GM21576 (cell line): ENCODE results near the gene PDSS2.
"Not testable (repeated sequence)": the region's sequence is repeated elsewhere in the genome, so short reads cannot be mapped to it uniquely, and the experiment has no call there.

Experiments
- ATAC-seq: cut with Tn5 transposase; IDR thresholded peaks from one replicate; pipeline ENCODE4 v1.9.1; 2021; ENCODE audit warnings: mild to moderate bottlenecking, moderate library complexity; ENCODE audit not compliant: unreplicated experiment

The PDSS2 gene

DNA sequence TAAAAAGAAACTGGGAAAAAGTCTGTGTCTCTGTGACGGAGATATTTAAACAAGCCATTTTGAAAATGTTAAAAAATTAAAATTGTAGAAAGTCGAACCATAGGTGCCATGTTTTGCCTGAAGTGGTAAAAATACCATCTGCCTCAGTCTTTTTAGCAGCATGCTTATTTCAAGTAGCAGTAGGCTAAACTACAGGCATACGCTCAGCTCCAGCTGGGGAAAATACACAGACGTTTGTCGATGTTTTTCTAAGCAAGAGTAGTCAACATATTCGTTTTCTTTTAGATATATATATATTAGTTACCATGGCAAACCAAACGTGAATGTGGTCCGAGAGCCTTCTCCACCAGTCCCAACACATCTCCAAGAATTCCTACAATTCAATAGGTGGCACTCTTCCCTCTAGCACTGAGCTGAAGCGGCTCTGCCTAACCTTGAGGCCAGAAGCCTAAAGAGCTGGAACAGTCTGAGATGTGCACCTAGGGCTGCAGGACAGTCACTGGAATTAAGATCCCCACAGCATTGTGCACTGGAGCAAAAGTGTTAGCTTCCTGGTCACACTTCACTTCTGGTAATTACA lies 273.9 kb downstream of the PDSS2 start:
- no peak for ATAC-seq

GRCh38 chr6:107184435-107184834 lies 274.9 kb downstream of the PDSS2 start:
- no peak for ATAC-seq

- ATAC-seq, result no peak
Measured at GRCh38 chr6:107180099-107180498, 279.3 kb downstream of the PDSS2 start.

- no peak for ATAC-seq
Measured at GRCh38 chr6:107179004-107179403, 280.4 kb downstream of the PDSS2 start.

DNA sequence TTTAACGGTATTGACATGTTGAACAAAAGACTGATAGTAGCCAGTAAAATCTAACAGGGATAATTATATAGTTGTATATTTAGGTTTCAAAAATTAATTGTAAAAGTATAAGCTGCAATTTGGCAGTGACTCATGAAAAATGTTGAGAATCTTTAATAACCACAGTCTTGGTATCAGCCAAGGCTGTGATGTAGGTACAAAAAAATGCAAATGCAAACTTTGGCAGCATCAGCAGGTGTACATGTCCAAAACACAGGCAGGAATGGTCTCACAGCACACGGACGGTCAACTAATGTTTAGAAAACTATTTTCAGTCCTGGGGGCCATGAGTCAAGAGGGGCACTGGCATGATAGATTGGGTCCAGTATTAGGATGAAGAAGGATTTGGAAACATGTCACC lies 285.6 kb downstream of the PDSS2 start:
- ATAC-seq, result no peak

DNA sequence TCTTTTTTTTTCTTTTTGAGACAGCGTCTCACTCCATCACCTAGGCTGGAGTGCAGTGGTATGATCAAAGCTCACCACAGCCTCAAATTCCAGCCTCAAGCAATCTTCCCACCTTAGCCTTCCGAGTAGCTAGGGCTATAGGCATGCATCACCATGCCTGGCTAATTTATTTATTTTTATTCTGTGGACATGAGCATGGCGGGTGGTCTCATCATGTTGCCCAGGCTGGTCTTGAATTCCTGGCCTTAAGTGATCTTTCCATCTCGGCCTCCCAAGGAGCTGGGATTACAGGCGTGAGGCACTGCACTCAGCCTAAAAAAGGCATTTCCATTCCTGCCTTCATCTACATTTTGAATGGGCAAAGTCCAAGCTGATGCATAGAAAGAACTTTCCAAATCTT lies 287.9 kb downstream of the PDSS2 start:
- no peak for ATAC-seq

DNA sequence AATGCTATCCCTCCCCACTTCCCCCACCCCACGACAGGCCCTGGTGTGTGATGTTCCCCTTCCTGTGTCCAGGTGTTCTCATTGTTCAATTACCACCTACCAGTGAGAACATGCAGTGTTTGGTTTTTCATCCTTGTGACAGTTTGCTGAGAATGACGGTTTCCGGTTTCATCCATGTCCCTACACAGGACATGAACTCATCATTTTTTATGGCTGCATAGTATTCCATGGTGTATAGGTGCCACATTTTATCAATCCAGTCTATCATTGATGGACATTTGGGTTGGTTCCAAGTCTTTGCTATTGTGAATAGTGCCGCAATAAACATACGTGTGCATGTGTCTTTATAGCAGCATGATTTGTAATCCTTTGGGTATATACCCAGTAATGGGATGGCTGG lies 295.1 kb downstream of the PDSS2 start:
- not testable (repeated sequence) for ATAC-seq

- no peak for ATAC-seq
Measured at GRCh38 chr6:107161521-107161920, 297.8 kb downstream of the PDSS2 start.

DNA sequence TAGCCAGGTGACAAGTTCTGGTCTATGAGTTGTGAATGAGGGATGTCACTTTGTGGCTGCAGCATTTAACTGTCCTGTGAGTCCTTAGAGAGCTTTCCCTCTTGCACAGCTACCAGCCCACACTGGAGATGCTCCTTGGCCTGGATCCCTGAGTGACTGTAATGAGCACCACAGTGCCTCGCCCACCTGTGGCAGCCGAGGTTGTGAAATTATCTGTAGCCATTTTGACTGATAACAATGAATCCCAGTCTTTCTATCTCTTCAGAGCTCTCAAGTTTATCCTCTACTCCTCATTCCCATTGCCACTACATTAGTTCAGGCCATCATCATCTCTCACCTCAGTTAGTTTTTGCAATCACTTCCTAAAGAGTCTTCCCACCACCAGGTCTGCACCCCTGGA lies 302.7 kb downstream of the PDSS2 start:
- ATAC-seq, result no peak

GRCh38 chr6:107154801-107155160 lies 304.6 kb downstream of the PDSS2 start:
- no peak for ATAC-seq

GRCh38 chr6:107154131-107154800 lies 305.1 kb downstream of the PDSS2 start:
- ATAC-seq, result no peak

- ATAC-seq, result no peak
Measured at GRCh38 chr6:107152638-107153430, 306.5 kb downstream of the PDSS2 start.

DNA sequence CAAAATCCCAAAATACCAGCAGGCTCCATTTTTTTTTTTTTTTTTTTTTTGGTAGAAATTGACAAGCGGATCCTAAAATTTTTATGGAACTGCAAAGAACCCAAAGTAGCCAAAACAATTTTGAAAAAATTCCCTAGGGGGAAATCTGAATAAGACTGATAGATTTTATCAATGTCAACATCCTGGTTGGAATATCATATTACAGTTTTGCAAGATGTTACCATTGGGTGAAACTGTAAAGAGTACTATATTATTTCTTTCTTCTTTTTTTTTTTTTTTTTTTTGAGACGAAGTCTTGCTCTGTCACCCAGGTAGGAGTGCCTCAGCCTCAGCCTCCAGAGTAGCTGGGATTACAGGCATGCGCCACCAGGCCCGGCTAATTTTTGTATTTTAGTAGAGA lies 314.7 kb downstream of the PDSS2 start:
- no peak for ATAC-seq

GRCh38 chr6:107144014-107144413 lies 315.4 kb downstream of the PDSS2 start:
- ATAC-seq, result no peak

DNA sequence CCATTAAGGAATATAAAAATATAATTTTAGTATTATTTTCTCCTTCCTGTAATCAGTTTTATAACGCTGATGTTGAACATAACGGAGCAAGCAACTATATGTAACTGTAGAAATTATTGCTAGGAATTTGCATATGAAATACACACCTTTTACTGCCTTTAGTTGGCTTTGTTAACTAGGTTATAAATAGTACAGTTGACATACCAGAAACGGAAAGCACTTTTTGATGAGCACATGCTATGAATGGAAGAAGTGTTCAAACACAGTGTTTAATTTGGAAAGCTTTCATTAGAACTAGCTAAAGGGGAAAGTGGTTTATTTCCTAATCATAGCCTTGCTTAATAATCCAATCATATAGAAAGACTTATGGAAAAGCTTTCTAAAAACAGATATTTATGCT lies 318.8 kb downstream of the PDSS2 start:
- no peak for ATAC-seq

DNA sequence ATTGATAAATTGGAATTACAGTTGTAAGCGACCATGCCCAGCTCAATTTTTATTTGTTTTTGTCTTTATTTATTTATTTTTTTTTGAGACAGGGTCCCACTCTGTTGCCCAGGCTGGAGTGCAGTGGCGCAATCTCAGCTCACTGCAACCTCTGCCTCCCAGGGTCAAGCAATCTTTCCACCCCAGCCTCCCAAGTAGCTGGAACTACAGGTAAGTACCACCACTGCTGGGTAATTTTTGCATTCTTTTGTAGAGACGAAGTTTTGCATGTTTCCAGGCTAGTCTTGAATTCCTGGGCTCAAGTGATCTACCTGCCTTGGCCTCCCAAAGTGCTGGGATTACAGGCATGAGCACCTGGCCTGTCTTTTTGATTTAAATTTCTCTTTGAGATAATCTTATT lies 323.0 kb downstream of the PDSS2 start:
- not testable (repeated sequence) for ATAC-seq

DNA sequence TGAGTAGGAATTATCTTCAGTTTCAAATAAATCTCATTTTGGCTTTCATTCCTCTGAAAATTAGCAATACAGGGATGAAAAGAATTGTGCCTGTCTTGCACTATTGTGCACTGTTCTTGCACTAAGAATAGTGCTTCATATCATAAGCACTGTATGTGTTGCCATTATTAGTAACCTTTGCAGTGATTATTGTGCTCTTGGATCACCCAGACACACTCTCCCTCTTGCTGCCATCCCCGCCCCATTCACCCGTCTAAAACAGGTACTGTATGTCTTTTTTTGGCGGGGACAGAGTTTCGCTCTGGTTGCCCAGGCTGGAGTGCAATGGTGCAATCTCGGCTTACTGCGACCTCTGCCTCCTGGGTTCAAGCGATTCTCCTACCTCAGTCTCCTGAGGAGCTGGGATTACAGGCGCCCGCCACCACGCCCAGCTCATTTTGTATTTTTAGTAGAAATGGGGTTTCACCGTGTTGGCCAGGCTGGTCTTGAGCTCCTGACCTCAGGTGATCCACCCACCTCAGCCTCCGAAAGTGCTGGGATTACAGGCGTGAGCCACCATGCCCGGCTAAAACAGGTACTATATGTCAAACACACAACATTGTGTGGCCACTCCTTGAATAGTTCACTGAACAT lies 324.2 kb downstream of the PDSS2 start:
- ATAC-seq, result not testable (repeated sequence)

DNA sequence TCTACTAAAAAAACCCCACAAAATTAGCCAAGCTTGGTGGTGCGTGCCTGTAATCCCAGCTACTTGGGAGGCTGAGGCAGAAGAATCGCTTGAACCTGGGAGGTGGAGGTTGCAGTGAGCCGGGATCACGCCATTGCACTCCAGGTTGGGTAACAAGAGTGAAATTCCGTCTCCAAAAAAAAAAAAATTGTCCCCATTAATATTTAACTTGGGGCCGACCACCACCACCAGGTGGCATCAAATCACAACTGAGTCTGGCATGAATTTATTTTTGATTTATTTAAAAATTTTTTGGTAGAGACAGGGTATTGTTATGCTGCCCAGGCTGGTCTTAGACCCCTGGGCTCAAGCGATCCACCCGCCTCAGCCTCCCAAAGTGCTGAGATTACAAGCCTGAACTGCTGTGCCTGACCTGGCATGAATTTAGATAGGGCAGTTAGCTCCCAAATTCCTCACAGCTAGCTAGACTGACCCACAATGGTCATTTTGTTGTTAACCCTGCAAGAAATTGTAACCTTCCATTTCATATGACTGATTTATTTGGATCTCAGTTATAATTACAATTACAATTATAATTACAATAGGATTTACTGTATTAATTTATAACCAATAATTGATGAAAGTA lies 326.9 kb downstream of the PDSS2 start:
- no peak for ATAC-seq

DNA sequence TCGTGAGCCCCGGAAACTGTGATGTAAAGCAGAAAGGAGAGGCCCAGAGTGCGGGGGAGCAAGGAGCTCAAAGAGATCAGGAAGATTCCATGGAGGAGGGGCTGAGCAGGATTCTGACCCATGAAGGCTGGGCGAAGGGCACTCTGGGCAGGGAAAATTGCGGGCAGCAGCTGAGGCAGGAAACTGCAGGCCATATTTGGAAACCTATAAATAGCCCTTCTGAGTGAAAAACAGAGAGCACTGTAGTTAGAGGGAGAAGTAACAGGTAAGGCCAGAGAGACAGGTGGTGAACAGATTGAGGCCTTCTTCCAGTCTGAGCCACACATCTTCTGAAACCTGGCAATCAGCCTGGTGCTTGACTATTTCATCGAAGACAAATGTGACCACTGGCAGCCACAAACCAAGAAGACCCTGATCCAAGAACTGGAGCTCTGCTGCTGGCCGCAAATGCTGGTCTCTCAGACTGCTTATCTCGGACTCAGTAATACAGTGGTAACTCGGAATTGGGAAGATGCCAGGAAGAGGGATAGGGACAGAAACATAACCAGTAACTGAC lies 329.9 kb downstream of the PDSS2 start:
- no peak for ATAC-seq

DNA sequence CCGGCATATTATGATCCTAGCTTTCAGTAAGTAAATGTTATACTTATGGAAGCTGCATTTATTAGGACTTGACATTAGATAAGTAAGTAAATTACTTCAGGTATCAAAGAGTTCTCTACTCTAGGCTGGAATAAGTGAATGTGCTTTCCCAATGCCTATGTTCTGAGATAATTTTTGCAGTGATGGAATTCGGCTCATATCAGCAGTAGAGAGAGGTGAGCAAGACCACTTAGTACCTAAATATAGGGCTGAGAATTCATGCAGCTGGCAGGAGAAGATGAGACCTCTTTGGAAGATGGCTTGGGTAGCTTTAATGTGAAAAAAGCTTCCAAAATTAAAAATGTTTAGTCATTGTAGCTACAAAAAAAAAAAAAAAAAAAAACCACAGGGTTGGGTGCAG lies 330.8 kb downstream of the PDSS2 start:
- ATAC-seq, result no peak

DNA sequence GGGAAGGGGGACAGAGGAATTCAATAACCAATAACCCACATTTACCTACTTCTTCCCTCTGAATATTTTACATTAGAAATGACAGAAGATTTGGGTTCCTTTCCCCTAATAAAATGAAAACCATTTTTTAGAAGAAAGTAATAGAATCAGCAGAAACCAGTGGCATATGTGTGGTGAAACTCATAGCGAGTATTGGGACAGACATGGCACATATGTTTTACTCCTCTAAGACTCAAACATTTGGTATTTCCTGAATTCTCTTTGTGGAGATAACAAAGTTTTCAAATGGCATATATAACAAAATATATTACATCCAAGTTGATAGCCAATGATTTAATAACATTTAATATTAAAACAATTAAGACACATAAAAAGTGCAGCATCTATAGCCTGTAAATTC lies 331.2 kb downstream of the PDSS2 start:
- no peak for ATAC-seq
